DMS153 treated with DMSO at 0.1 percent for 48 hours (cell line): ENCODE data around the gene WFDC5.

Experiments used
- DNase-seq: peaks from one replicate; lab custom pipeline; 2025; ENCODE audit not compliant: unreplicated experiment; lab: John Stamatoyannopoulos, UW

Gene WFDC5

GRCh38 chr20:45115829-45116228 lies 855 bp upstream of the WFDC5 start:
- DNase-seq: no peak

- DNase-seq: no peak
Observed at GRCh38 chr20:45115386-45115774, 406 bp upstream of the WFDC5 start.

- DNase-seq: no peak
Observed at GRCh38 chr20:45113865-45114264, 1.1 kb downstream of the WFDC5 start.

GRCh38 chr20:45112754-45113153 lies 2.2 kb downstream of the WFDC5 start:
- DNase-seq: no peak

GRCh38 chr20:45111799-45112471 lies 3.0 kb downstream of the WFDC5 start:
- DNase-seq: no peak

- no peak for DNase-seq
Observed at GRCh38 chr20:45111285-45111684, 3.7 kb downstream of the WFDC5 start.

GRCh38 chr20:45110301-45110700 lies 4.7 kb downstream of the WFDC5 start:
- no peak for DNase-seq

- DNase-seq: no peak
Observed at GRCh38 chr20:45109634-45110033, 5.3 kb downstream of the WFDC5 start.

GRCh38 chr20:45105317-45105716 lies 9.7 kb downstream of the WFDC5 start:
- no peak for DNase-seq

GRCh38 chr20:45104786-45105185 lies 10.2 kb downstream of the WFDC5 start:
- DNase-seq: no peak

- DNase-seq: no peak
Observed at GRCh38 chr20:45103072-45103471, 11.9 kb downstream of the WFDC5 start.

GRCh38 chr20:45101333-45101850 lies 13.6 kb downstream of the WFDC5 start:
- no peak for DNase-seq

GRCh38 chr20:45100563-45101245 lies 14.3 kb downstream of the WFDC5 start, which contains the start of gene KCNS1:
KCNS1 (minus strand) TSS chr20:45101127; CDS start chr20:45099236, 1,891 bp downstream.
- no peak for DNase-seq

- DNase-seq: no peak
Observed at GRCh38 chr20:45098103-45098773, 16.7 kb downstream of the WFDC5 start.

GRCh38 chr20:45097485-45098102 lies 17.4 kb downstream of the WFDC5 start:
- no peak for DNase-seq

- no peak for DNase-seq
Observed at GRCh38 chr20:45096781-45097180, 18.2 kb downstream of the WFDC5 start.

GRCh38 chr20:45095805-45096238 lies 19.2 kb downstream of the WFDC5 start:
- DNase-seq: peak; percentile 7

- no peak for DNase-seq
Observed at GRCh38 chr20:45094864-45095574, 20.0 kb downstream of the WFDC5 start.

- no peak for DNase-seq
Observed at GRCh38 chr20:45094201-45094600, 20.8 kb downstream of the WFDC5 start.

GRCh38 chr20:45092898-45093297 lies 22.1 kb downstream of the WFDC5 start:
- no peak for DNase-seq

- no peak for DNase-seq
Observed at GRCh38 chr20:45091366-45091765, 23.6 kb downstream of the WFDC5 start.
